Measurements from ENCODE around the gene CAB39L. TPM values are rescaled to one million over a fixed set of nuclear protein-coding genes. Genes with fewer than 3 reads are reported as not detected.

The CAB39L gene
- total and polyA plus RNA-seq, 2 donors (not counting 3 experiments of a cell fraction or from before 2014, with no cell fraction given) = 3.1 to 7.2 TPM

GRCh38 chr13:49407936-49408335, 35.9 kb downstream of the CAB39L start:
- no peak for DNase-seq (ENCODE audit: low read depth, low spot score)
- no peak overlapping the region for H3K9ac ChIP-seq (replicated peaks; ENCODE audit: extremely low read depth, insufficient read depth, low read length)
- no peaks in the 10 kb centered on the region for H4K20me1 ChIP-seq (replicated peaks; ENCODE audit: control insufficient read depth, extremely low read depth, insufficient read depth, low read length)
- no peak overlapping the region for H3K27ac ChIP-seq (ENCODE audit: insufficient read depth, low read depth, low read length)
- H3K4me1 ChIP-seq (ENCODE audit: control insufficient read depth, extremely low read depth, insufficient read depth, low read length) = no peaks in the 10 kb centered on the region
- TF ChIP-seq GATA2 (IDR thresholded peaks at IDR 0.05; ENCODE audit: insufficient read depth, insufficient read length, low read depth, low read length) (no peak), POLR2AphosphoS5 (IDR thresholded peaks at IDR 0.05; ENCODE audit: insufficient read depth, low read depth, low read length) (no peak), POLR2A (IDR thresholded peaks at IDR 0.05; ENCODE audit: low read depth, low read length) (no peak), JUN (IDR thresholded peaks at IDR 0.05; ENCODE audit: borderline replicate concordance, insufficient read depth, insufficient read length, low read depth) (no peak), MYC (IDR thresholded peaks at IDR 0.05; ENCODE audit: low read depth, low read length) (no peak), EZH2 (IDR thresholded peaks at IDR 0.05; ENCODE audit: borderline replicate concordance, low read depth, low read length, severe bottlenecking) (no peak), FOS (IDR thresholded peaks at IDR 0.05; ENCODE audit: borderline replicate concordance, insufficient read depth, low read length) (no peak)
- TF ChIP-seq, protein P1, sequence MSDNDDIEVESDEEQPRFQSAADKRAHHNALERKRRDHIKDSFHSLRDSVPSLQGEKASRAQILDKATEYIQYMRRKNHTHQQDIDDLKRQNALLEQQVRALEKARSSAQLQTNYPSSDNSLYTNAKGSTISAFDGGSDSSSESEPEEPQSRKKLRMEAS (IDR thresholded peaks at IDR 0.05; ENCODE audit: insufficient read depth, insufficient read length) = no peak
- TF ChIP-seq, protein P2, sequence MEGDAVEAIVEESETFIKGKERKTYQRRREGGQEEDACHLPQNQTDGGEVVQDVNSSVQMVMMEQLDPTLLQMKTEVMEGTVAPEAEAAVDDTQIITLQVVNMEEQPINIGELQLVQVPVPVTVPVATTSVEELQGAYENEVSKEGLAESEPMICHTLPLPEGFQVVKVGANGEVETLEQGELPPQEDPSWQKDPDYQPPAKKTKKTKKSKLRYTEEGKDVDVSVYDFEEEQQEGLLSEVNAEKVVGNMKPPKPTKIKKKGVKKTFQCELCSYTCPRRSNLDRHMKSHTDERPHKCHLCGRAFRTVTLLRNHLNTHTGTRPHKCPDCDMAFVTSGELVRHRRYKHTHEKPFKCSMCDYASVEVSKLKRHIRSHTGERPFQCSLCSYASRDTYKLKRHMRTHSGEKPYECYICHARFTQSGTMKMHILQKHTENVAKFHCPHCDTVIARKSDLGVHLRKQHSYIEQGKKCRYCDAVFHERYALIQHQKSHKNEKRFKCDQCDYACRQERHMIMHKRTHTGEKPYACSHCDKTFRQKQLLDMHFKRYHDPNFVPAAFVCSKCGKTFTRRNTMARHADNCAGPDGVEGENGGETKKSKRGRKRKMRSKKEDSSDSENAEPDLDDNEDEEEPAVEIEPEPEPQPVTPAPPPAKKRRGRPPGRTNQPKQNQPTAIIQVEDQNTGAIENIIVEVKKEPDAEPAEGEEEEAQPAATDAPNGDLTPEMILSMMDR (IDR thresholded peaks at IDR 0.05; ENCODE audit: extremely low read depth in 1 of 2, insufficient read depth in 1 of 2, low read depth in 1 of 2, low read length in 2 of 2) = no peak
- no peak overlapping the region for H2AFZ ChIP-seq (ENCODE audit: low read depth, low read length)
- H3K27me3 ChIP-seq (ENCODE audit: control insufficient read depth in 2 of 2, insufficient read depth in 2 of 2, low read length in 2 of 2) = no peaks in the 10 kb centered on the region
- H3K4me2 ChIP-seq (ENCODE audit: insufficient read depth, low read length) = no peak overlapping the region
- no peaks in the 10 kb centered on the region for H3K9me3 ChIP-seq (replicated peaks; ENCODE audit: control insufficient read depth, insufficient read depth, low read length)
- FAIRE-seq = no peak
- intact Hi-C loops (cut with micrococcal nuclease) = no loop called here
- ChIA-PET CTCF (interaction anchor here (0.9 kb wide), 1 partner anchor 16 kb away, joined by 3 read pairs; no protein-coding TSS in a partner anchor), POLR2A (no interaction called here)
- H3K9me1 ChIP-seq (replicated peaks; ENCODE audit: control insufficient read depth, extremely low read depth, insufficient read depth, low read length) = no peaks in the 10 kb centered on the region
- no peaks in the 10 kb centered on the region for H3K79me2 ChIP-seq (ENCODE audit: control insufficient read depth, insufficient read depth, low read length)
- no peak overlapping the region for H3K4me3 ChIP-seq (replicated peaks in 1 of 3; ENCODE audit: insufficient read depth in 1 of 3, low read depth in 1 of 3, low read length in 3 of 3)
- H3K36me3 ChIP-seq (ENCODE audit: control insufficient read depth in 2 of 2, extremely low read depth in 1 of 2, insufficient read depth in 2 of 2, low read length in 2 of 2) = no peaks in the 10 kb centered on the region
- dilution Hi-C loops (cut with MboI; ENCODE audit: extremely low pct_ligation_motif_present, low sequenced_read_pairs) = no loop called here
- BruUV-seq (replicated peaks) = no TSS peak

All from endothelial cell of umbilical vein (primary cell).